ENCODE measurements around the gene PRAMEF7.
"Not testable (repeated sequence)": the region's sequence is repeated elsewhere in the genome, so short reads cannot be mapped to it uniquely, and the experiment has no call there.

GRCh38 chr1:12903793-12904572 is 12.4 kb upstream of the PRAMEF7 start:
- not testable (repeated sequence) for TF ChIP-seq EZH2 (IDR thresholded peaks at IDR 0.05; ENCODE audit: low read length); CTCF (optimal IDR thresholded peaks at IDR 0.05 in 1 of 3, IDR thresholded peaks at IDR 0.05 in 1 of 3, conservative IDR thresholded peaks at IDR 0.05 in 1 of 3; ENCODE audit: extremely low read depth in 1 of 3, insufficient read depth in 2 of 3, low read length in 3 of 3)

All from keratinocyte (primary cell).